ENCODE data around the gene ANO2.
A peak's percentile ranks its signal among the peaks of the same experiment; 100 is the strongest.

Gene ANO2

GRCh38 chr12:5770727-5771126 is 174.3 kb downstream of the ANO2 start:
- DNase-seq = no peak

GRCh38 chr12:5768581-5769196 is 176.4 kb downstream of the ANO2 start:
- no peak for DNase-seq

- DNase-seq = no peak
Observed at GRCh38 chr12:5768171-5768570, 176.9 kb downstream of the ANO2 start.

DNA sequence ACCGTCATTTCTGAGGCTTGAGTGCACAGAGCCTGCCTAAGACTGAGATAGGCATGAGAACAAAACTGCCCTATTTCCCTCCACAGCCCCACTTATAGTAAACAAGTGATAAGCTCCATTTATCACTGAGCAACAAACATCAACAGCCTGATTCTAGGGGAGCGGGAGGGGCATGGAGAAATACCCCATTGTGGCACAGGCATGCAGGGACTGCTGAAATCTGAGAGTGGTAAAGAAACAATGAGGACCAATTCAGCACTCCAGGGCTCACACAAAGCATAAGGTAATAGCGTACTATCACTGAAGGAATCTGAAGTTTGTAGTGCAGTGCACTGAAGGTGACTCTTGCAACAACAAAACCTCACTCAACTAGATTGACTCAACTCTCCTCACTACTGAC is 186.7 kb downstream of the ANO2 start:
- DNase-seq = no peak

DNA sequence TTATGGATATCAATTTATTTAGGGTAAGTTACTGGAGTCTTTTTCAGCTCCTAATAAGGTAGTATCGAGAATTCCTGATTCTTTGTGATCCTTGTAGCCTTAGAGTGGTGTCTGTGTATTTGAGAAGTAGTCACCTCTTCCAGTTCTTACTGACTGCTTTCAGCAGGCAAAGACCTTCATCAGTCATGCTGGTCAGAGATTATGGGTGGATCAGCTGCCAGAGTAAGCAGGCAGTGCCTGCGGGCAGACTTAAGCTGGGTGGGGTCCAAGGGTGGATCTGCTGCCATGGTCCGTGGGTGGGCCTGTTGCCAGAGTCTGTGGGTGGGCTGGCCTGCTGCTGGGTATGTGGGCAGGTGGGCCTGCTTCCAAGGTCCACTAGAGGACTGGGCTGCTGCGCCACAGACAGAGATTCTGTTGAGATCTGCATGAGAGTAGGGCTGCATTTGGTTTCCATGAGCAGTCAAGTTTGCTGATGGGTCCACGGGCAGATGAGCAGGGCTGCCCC is 188.7 kb downstream of the ANO2 start:
- no peak for DNase-seq

DNA sequence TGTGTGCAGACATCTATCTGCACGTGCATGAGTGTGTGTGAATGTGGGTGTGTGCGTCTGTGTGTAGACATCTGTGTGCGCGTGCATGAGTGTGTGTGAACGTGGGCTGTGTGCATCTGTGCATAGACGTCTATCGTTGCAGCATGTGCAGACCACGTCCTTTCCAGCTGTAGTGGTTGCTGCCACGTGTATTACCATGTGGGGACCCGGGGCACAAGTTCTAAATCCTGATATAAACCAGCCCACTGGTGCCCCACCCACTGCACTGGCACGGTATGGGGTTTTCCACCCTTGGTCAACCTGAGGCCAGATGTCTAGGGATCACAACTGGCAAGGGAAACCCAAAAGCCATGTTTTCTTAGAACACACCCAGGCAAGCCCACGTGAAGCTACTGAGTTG is 197.0 kb downstream of the ANO2 start:
- DNase-seq = no peak

DNA sequence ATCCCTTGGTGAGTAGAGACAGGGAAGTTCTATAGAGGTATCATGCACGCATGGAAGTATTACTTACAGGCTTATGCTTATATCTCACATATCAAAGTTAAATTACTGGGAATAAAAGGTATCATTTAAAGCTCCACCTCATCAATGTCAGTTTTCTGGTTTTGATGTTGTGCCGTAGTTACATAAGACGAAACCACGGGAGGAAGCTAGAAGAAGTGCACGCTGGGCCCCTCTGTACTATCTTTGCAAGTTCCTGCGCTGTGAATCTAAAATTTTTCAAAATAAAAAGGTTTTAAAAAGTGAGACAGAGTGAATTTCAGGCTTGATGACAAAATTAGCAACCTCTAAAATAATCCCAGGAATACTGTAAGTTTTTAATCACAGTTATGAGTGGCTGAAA is 198.1 kb downstream of the ANO2 start:
- no peak for DNase-seq

GRCh38 chr12:5746036-5746908 is 198.8 kb downstream of the ANO2 start:
- no peak for DNase-seq

- peak; percentile 2 for DNase-seq
Observed at GRCh38 chr12:5745251-5745888, 199.7 kb downstream of the ANO2 start.

GRCh38 chr12:5742258-5742657 is 202.8 kb downstream of the ANO2 start:
- DNase-seq = no peak

- no peak for DNase-seq
Observed at GRCh38 chr12:5739917-5740316, 205.1 kb downstream of the ANO2 start.

DNA sequence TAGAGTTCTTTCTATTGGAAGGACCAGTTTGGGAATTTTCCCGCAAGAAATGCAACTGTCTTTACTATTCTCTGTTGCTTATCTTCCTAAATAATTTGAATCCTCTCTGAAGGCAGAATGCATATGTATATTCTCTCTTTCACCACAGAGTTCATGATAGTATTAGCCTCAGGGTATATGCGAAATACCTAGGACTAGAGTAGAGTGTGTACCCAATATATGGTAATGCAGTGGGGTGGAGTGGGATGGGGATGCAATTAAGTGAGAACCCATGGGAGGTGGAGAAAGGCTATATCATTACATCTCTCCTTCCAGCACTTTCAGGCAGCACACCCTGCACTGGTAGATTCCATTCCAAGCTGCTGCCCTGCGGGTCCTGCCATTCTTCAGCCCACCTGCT is 207.3 kb downstream of the ANO2 start:
- no peak for DNase-seq

- DNase-seq = no peak
Observed at GRCh38 chr12:5736527-5736926, 208.5 kb downstream of the ANO2 start.

- no peak for DNase-seq
Observed at GRCh38 chr12:5736016-5736415, 209.0 kb downstream of the ANO2 start.

GRCh38 chr12:5733916-5734315 is 211.1 kb downstream of the ANO2 start:
- no peak for DNase-seq

DNA sequence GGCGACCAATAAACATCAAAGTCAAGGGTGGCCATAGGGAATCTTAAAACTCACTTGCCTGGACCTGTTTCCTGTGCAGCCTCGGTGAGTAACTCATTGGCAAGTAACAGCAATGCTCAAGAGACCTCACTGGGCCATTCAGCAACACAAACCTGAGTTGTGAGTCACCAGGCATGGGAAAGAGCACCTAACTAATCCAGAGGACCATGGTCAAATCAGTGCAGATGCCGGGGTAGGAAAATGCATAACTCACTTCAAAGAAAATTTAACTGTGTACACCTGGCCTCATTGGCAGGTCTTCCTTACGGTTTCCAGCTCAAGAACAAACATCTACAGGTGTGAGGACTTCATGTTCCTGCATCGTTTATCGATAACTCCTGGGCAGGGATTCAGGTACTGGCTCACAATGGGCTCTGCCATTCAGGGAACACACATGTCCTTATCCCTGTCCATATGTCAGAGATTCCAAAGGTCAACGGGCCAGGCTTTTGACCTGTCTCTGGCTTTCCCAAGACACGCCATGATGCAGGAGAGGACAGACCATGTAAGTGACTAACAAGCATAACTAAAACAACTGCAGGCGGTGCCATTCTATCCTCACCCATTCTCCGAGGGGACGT is 211.8 kb downstream of the ANO2 start:
- no peak for DNase-seq

GRCh38 chr12:5730962-5731361 is 214.1 kb downstream of the ANO2 start:
- no peak for DNase-seq

GRCh38 chr12:5723711-5724252 is 221.3 kb downstream of the ANO2 start:
- no peak for DNase-seq

- no peak for DNase-seq
Observed at GRCh38 chr12:5723071-5723470, 222.0 kb downstream of the ANO2 start.

DNA sequence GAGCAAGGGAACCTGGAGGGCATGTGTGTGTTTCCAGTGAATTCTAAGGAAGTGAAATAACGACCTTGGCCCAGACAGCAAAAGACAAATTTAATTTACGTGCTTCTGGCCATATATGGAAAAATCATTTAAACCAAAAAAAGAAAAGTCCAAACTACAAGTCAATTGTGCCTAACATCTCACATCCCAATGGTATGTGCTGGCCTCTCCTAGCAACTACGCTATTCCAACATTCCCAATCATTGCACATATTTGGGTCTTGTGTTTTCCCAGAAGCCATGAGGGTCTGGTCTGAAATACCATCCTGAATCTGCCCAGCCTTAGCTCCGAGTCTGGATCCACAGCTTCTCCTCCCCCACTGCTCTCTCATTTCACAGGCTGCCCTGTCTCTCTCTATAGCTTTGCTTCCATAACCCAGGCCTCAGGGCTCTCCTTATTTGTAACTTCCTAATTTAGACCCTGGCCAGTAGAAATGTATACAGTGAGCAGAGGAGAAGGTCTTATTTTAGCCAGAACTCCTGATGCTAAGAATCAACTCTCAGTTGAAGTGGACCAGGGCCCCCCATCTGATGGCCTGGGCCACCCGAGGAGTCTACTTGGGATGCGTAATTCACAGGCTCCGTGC is 224.6 kb downstream of the ANO2 start:
- DNase-seq = no peak

GRCh38 chr12:5718680-5719079 is 226.4 kb downstream of the ANO2 start:
- no peak for DNase-seq

DNA sequence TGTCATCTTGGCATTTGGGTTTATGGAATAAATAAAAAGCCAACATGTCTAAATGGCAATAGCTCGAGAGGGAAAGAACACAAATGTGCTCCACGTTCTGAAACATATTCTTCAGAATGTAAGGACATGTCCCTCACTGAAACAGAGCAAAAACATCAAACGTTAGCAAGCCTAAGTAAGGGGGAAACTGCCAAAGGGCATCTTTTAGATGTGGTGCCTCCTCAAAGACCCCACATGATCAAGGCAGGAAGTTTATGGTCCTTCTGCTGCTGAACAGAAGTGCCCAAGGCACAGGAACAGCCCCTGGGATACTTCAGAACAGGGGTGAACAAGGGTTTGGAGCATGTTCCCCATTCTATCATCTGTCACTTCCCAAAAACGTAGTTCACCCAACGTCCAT is 227.0 kb downstream of the ANO2 start:
- no peak for DNase-seq

GRCh38 chr12:5716976-5717375 is 228.1 kb downstream of the ANO2 start:
- DNase-seq = no peak

Data from NCI-H2029 treated with DMSO at 0.1 percent for 48 hours (cell line).